Liver (tissue), 3 donors: ENCODE data around the gene MARK3.

Experiments used
- ATF3 ChIP-seq: IDR thresholded peaks from 2 replicates; pipeline ENCODE4 v1.6.1; 2016; ENCODE audit warnings: antibody characterized with exemption
- CTCF ChIP-seq: fragments of 150-350 bp; IDR thresholded peaks from 2 replicates; pipeline ENCODE4 v1.5.1; 2017; ENCODE audit warnings: improper control_type of control experiment, low read depth, low read length; ENCODE audit not compliant: missing input control
- FOXA1 ChIP-seq: IDR thresholded peaks from 2 replicates; pipeline ENCODE4 v1.6.1; 2016; ENCODE audit warnings: antibody characterized with exemption
- FOXA2 ChIP-seq: IDR thresholded peaks from 2 replicates; pipeline ENCODE4 v1.6.1; 2016; ENCODE audit warnings: antibody characterized with exemption
- MAX ChIP-seq: IDR thresholded peaks from 2 replicates; pipeline ENCODE4 v1.6.1; 2016; ENCODE audit warnings: antibody characterized with exemption
- REST ChIP-seq: IDR thresholded peaks from 2 replicates; pipeline ENCODE4 v1.6.1; 2016; ENCODE audit warnings: antibody characterized with exemption, mild to moderate bottlenecking
- RXRA ChIP-seq, 2 donors: IDR thresholded peaks; 2 replicates each; pipeline ENCODE4 v1.6.1; 2017 to 2018; ENCODE audit warnings: antibody characterized with exemption in 2 of 2, mild to moderate bottlenecking in 1 of 2
- SP1 ChIP-seq: IDR thresholded peaks from 2 replicates; pipeline ENCODE4 v1.6.1; 2018; ENCODE audit warnings: antibody characterized with exemption, mild to moderate bottlenecking
- TAF1 ChIP-seq: conservative IDR thresholded peaks from 2 replicates; pipeline ENCODE4 v1.6.1; 2016; ENCODE audit warnings: antibody characterized with exemption, mild to moderate bottlenecking
- YY1 ChIP-seq: IDR thresholded peaks from 2 replicates; pipeline ENCODE4 v1.6.1; 2016; ENCODE audit warnings: antibody characterized with exemption, mild to moderate bottlenecking
- donor health status: healthy.
- donor health status: healthy.

GRCh38 chr14:103503296-103503695 is 118.1 kb downstream of the MARK3 start:
- TF ChIP-seq YY1 (no peak), CTCF (no peak), SP1 (no peak), TAF1 (no peak), MAX (no peak), FOXA2 (no peak), RXRA (IDR thresholded peaks at IDR 0.05) (no peak), FOXA1 (no peak), REST (no peak), ATF3 (no peak)
